Measurements from ENCODE around the gene FER. TPM values are rescaled to one million over a fixed set of nuclear protein-coding genes. Genes with fewer than 3 reads are reported as not detected.
"Not testable (repeated sequence)": the region's sequence is repeated elsewhere in the genome, so short reads cannot be mapped to it uniquely, and the experiment has no call there.

The FER gene
- total RNA-seq, 2 experiments from 2014 or later = 9.4 to 10.0 TPM

DNA sequence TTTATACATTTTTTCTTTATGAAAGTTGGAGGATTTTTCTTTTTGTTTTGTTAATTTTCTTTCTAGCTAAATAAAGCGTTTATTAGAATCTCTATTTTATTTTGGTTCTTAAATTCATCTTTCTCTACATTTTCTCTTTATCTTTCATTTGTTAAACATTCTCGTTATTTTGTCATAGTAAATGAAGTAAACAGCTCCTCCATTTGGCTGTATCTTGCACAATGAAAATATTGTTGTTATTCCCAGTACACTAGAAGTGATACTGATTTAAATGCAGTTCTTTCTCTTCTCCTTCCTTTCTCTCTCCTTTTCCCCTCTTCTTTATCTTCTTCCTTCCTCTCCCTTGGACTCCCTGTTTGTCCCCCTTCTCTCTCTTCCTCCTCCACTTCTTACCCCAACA is 88.8 kb downstream of the FER start:
- TF ChIP-seq, protein P1, sequence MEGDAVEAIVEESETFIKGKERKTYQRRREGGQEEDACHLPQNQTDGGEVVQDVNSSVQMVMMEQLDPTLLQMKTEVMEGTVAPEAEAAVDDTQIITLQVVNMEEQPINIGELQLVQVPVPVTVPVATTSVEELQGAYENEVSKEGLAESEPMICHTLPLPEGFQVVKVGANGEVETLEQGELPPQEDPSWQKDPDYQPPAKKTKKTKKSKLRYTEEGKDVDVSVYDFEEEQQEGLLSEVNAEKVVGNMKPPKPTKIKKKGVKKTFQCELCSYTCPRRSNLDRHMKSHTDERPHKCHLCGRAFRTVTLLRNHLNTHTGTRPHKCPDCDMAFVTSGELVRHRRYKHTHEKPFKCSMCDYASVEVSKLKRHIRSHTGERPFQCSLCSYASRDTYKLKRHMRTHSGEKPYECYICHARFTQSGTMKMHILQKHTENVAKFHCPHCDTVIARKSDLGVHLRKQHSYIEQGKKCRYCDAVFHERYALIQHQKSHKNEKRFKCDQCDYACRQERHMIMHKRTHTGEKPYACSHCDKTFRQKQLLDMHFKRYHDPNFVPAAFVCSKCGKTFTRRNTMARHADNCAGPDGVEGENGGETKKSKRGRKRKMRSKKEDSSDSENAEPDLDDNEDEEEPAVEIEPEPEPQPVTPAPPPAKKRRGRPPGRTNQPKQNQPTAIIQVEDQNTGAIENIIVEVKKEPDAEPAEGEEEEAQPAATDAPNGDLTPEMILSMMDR (conservative IDR thresholded peaks at IDR 0.05; ENCODE audit: low read length) = no peak
- no peak for TF ChIP-seq EZH2phosphoT487 (IDR thresholded peaks at IDR 0.05; ENCODE audit: borderline replicate concordance, low read depth, low read length)
- ChIA-PET POLR2A (no interaction called here), CTCF (ENCODE audit: unreplicated experiment) (no interaction called here)
- Histone ChIP-seq H3K9me3 (ENCODE audit: low read length) (no peaks in the 10 kb centered on the region), H3K79me2 (ENCODE audit: insufficient read depth, low read depth, low read length) (no peaks in the 10 kb centered on the region), H4K20me1 (ENCODE audit: insufficient read depth, low read length) (no peaks in the 10 kb centered on the region), H3K4me3 (ENCODE audit: low read depth, low read length, poor library complexity, severe bottlenecking) (no peak overlapping the region), H3K4me1 (ENCODE audit: insufficient read depth, low read length, poor library complexity, severe bottlenecking) (no peaks in the 10 kb centered on the region), H3K4me2 (ENCODE audit: low read length) (no peak overlapping the region), H3K9me2 (ENCODE audit: insufficient read depth, low read length) (no peaks in the 10 kb centered on the region), H2AFZ (ENCODE audit: low read length) (no peak overlapping the region), H3K27ac (ENCODE audit: low read depth, low read length, poor library complexity, severe bottlenecking) (no peak overlapping the region), H3K36me3 (ENCODE audit: insufficient read depth, low read length) (no peaks in the 10 kb centered on the region)
- intact Hi-C loops (cut with micrococcal nuclease; ENCODE audit: unreplicated experiment) = no loop called here
- no TSS peak for BruUV-seq (replicated peaks)
- DNase-seq (ENCODE audit: low spot score) = no peak

DNA sequence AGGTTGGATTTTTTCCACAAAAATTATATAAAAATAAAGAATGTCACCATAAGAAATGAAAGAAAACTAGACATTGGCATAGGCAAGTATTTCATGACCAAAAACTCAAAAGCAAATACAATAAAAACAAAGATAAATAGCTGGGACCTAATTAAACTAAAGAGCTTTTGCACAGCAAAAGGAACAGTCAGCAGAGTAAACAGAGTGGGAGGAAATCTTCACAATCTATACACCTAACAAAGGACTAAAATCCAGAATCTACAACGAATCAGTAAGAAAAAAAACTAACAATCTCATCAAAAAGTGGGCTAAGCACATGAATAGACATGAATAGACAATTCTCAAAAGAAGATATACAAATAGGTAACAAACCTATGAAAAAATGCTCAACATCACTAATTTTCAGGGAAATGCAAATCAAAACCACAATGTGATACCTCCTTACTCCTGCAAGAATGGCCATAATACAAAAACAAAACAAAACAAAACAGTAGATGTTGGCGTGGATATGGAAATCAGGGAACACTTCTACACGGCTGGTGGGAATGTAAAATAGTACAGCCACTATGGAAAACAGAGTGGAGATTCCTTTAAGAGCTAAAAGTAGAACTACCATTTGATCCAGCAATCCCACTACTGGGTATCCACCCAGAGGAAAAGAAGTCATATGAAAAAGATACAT is 94.7 kb downstream of the FER start:
- DNase-seq (ENCODE audit: low spot score); H3K9me2 ChIP-seq (ENCODE audit: insufficient read depth, low read length); H3K36me3 ChIP-seq (ENCODE audit: insufficient read depth, low read length); H3K79me2 ChIP-seq (ENCODE audit: insufficient read depth, low read depth, low read length); H3K4me3 ChIP-seq (ENCODE audit: low read depth, low read length, poor library complexity, severe bottlenecking); CTCF ChIA-PET (ENCODE audit: unreplicated experiment); H4K20me1 ChIP-seq (ENCODE audit: insufficient read depth, low read length); H2AFZ ChIP-seq (ENCODE audit: low read length); H3K4me1 ChIP-seq (ENCODE audit: insufficient read depth, low read length, poor library complexity, severe bottlenecking); H3K9me3 ChIP-seq (ENCODE audit: low read length); BruUV-seq (replicated peaks); intact Hi-C loops (cut with micrococcal nuclease; ENCODE audit: unreplicated experiment); H3K4me2 ChIP-seq (ENCODE audit: low read length); H3K27ac ChIP-seq (ENCODE audit: low read depth, low read length, poor library complexity, severe bottlenecking): not testable (repeated sequence)
- POLR2A ChIA-PET = interaction anchor here (0.6 to 1.4 kb wide), 4 partner anchors 14 to 264 kb away, joined by 3 to 5 read pairs (median 4); no protein-coding TSS in a partner anchor

DNA sequence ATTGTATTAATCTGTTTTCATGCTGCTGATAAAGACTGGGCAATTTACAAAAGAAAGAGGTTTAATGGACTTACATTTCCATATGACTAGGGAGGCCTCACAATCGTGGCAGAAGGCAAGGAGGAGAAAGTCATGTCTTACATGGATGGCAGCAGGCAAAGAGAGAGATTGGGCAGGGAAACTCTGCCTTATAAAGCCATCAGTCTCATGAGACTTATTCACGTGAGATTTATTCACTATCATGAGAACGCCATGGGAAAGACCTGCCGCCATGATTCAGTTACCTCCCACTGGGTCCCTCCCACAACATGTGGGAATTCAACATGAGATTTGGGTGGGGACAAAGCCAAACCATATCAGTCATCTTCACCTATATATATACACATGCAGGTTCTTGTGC is 103.4 kb downstream of the FER start:
- H3K27ac ChIP-seq (ENCODE audit: low read depth, low read length, poor library complexity, severe bottlenecking); CTCF ChIA-PET (ENCODE audit: unreplicated experiment); H3K4me3 ChIP-seq (ENCODE audit: low read depth, low read length, poor library complexity, severe bottlenecking); H2AFZ ChIP-seq (ENCODE audit: low read length); intact Hi-C loops (cut with micrococcal nuclease; ENCODE audit: unreplicated experiment); DNase-seq (ENCODE audit: low spot score); H3K4me2 ChIP-seq (ENCODE audit: low read length); H3K9me2 ChIP-seq (ENCODE audit: insufficient read depth, low read length); H3K9me3 ChIP-seq (ENCODE audit: low read length); H3K4me1 ChIP-seq (ENCODE audit: insufficient read depth, low read length, poor library complexity, severe bottlenecking); POLR2A ChIA-PET; H4K20me1 ChIP-seq (ENCODE audit: insufficient read depth, low read length); H3K36me3 ChIP-seq (ENCODE audit: insufficient read depth, low read length); BruUV-seq (replicated peaks); H3K79me2 ChIP-seq (ENCODE audit: insufficient read depth, low read depth, low read length): not testable (repeated sequence)

DNA sequence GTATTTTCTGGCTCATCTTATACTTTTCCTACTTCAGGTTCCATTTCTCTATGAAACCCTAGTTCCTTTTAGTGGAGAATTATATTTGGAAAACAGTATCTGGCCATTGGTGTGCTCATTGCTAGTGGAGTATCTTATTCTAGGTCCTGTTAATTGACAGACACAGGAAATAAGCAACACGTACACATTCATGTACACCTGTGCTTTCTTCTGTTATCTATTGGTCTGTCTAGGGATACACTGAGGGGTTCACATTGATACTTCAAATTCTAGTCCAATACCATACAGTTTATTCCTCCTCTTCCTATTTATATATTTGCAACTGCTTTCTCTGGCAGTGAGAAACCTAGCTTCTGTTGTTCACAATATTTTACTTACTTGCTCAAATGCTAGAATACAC is 110.2 kb downstream of the FER start:
- no peak overlapping the region for H3K4me2 ChIP-seq (ENCODE audit: low read length)
- no peak overlapping the region for H3K4me3 ChIP-seq (ENCODE audit: low read depth, low read length, poor library complexity, severe bottlenecking)
- H3K27ac ChIP-seq (ENCODE audit: low read depth, low read length, poor library complexity, severe bottlenecking) = no peak overlapping the region
- no peaks in the 10 kb centered on the region for H3K9me3 ChIP-seq (ENCODE audit: low read length)
- POLR2A ChIA-PET = interaction anchor here (0.7 to 1.3 kb wide), 2 partner anchors 30 to 39 kb away, joined by 3 to 4 read pairs; no protein-coding TSS in a partner anchor
- H3K4me1 ChIP-seq (ENCODE audit: insufficient read depth, low read length, poor library complexity, severe bottlenecking) = peaks cover 19% of the 10 kb centered on the region
- CTCF ChIA-PET (ENCODE audit: unreplicated experiment) = no interaction called here
- no peaks in the 10 kb centered on the region for H3K36me3 ChIP-seq (ENCODE audit: insufficient read depth, low read length)
- BruUV-seq (replicated peaks) = no TSS peak
- TF ChIP-seq EZH2phosphoT487 (IDR thresholded peaks at IDR 0.05; ENCODE audit: borderline replicate concordance, low read depth, low read length) = no peak
- TF ChIP-seq, protein P1 (conservative IDR thresholded peaks at IDR 0.05; ENCODE audit: low read length) = no peak
- H2AFZ ChIP-seq (ENCODE audit: low read length) = no peak overlapping the region
- intact Hi-C loops (cut with micrococcal nuclease; ENCODE audit: unreplicated experiment) = no loop called here
- DNase-seq (ENCODE audit: low spot score) = no peak
- no peaks in the 10 kb centered on the region for H3K79me2 ChIP-seq (ENCODE audit: insufficient read depth, low read depth, low read length)
- no peaks in the 10 kb centered on the region for H3K9me2 ChIP-seq (ENCODE audit: insufficient read depth, low read length)
- no peaks in the 10 kb centered on the region for H4K20me1 ChIP-seq (ENCODE audit: insufficient read depth, low read length)

Measured in OCI-LY7 (cell line).